SK-MEL-5 (cell line): ENCODE measurements around the gene PLCXD1. TPM values are rescaled to one million over a fixed set of nuclear protein-coding genes. Genes with fewer than 3 reads are reported as not detected.

Source experiments
- DNase-seq: peaks from one replicate; pipeline ENCODE4 v3.0.0-alpha.2; 2016; ENCODE audit warnings: low read depth, low spot score
- in situ Hi-C: cut with HindIII; loops from 2 replicates; pipeline ENCODE4 v1.10.0; 2016; ENCODE audit warnings: low sequenced_read_pairs, high pct_unique_total_duplicates, low pct_unique_long_range_greater_than_20kb
- total RNA-seq: library from RNA; depleted of rRNA; stranded (reverse); fragments of >200 nt; shearing (Covaris generic); gene quantifications from 2 replicates; pipeline ENCODE4 v1.2.3, GENCODE V29; 2014

The PLCXD1 gene
- total RNA-seq, 1 experiment from 2014 or later = 5.8 TPM

- in situ Hi-C loops = no loop called here
- DNase-seq = no peak
Observed at GRCh38 chrX:337331-337831, 56.2 kb downstream of the PLCXD1 start.

GRCh38 chrX:338281-338835 lies 57.2 kb downstream of the PLCXD1 start:
- no peak for DNase-seq
- in situ Hi-C loops = no loop called here

GRCh38 chrX:338836-339400 lies 57.7 kb downstream of the PLCXD1 start:
- in situ Hi-C loops = no loop called here

GRCh38 chrX:340121-340520 lies 58.9 kb downstream of the PLCXD1 start:
- in situ Hi-C loops = no loop called here

More at GRCh38 chrX:338836-339400, 57.7 kb downstream of the PLCXD1 start:
- DNase-seq = no peak

GRCh38 chrX:340641-341423 lies 59.7 kb downstream of the PLCXD1 start:
- in situ Hi-C loops = no loop called here
- DNase-seq = no peak

More at GRCh38 chrX:340121-340520, 58.9 kb downstream of the PLCXD1 start:
- DNase-seq = no peak

GRCh38 chrX:341541-342101 lies 60.4 kb downstream of the PLCXD1 start:
- no peak for DNase-seq
- in situ Hi-C loops = no loop called here

- DNase-seq = no peak
- in situ Hi-C loops = no loop called here
Observed at GRCh38 chrX:344371-344901, 63.3 kb downstream of the PLCXD1 start.

- no peak for DNase-seq
- in situ Hi-C loops = no loop called here
Observed at GRCh38 chrX:345020-345925, 64.1 kb downstream of the PLCXD1 start.

GRCh38 chrX:346034-346813 lies 65.0 kb downstream of the PLCXD1 start:
- DNase-seq = no peak
- in situ Hi-C loops = no loop called here

GRCh38 chrX:347351-348117 lies 66.4 kb downstream of the PLCXD1 start:
- in situ Hi-C loops = no loop called here
- no peak for DNase-seq

- no peak for DNase-seq
- in situ Hi-C loops = no loop called here
Observed at GRCh38 chrX:348461-349117, 67.4 kb downstream of the PLCXD1 start.

- DNase-seq = no peak
- in situ Hi-C loops = no loop called here
Observed at GRCh38 chrX:349196-349595, 68.0 kb downstream of the PLCXD1 start.

- DNase-seq = no peak
- in situ Hi-C loops = no loop called here
Observed at GRCh38 chrX:349702-350101, 68.5 kb downstream of the PLCXD1 start.

GRCh38 chrX:350148-350533 lies 69.0 kb downstream of the PLCXD1 start:
- in situ Hi-C loops = no loop called here

GRCh38 chrX:350534-351323 lies 69.5 kb downstream of the PLCXD1 start:
- in situ Hi-C loops = no loop called here
- no peak for DNase-seq

More at GRCh38 chrX:350148-350533, 69.0 kb downstream of the PLCXD1 start:
- no peak for DNase-seq
